K562 treated with DMSO at 1 percent for 24 hours (cell line): ENCODE data around the gene NCOA7. TPM values are rescaled to one million over a fixed set of nuclear protein-coding genes. Genes with fewer than 3 reads are reported as not detected.

Experiments
- total RNA-seq: library from RNA; unstranded; fragments of 300-600 nt; gene quantifications from 2 replicates; pipeline ENCODE4 v1.2.3, GENCODE V29; 2022; ENCODE audit warnings: low read depth; ENCODE audit not compliant: insufficient read depth

The NCOA7 gene
- 12.4 and 15.1 TPM in 2 replicates for total RNA-seq

DNA sequence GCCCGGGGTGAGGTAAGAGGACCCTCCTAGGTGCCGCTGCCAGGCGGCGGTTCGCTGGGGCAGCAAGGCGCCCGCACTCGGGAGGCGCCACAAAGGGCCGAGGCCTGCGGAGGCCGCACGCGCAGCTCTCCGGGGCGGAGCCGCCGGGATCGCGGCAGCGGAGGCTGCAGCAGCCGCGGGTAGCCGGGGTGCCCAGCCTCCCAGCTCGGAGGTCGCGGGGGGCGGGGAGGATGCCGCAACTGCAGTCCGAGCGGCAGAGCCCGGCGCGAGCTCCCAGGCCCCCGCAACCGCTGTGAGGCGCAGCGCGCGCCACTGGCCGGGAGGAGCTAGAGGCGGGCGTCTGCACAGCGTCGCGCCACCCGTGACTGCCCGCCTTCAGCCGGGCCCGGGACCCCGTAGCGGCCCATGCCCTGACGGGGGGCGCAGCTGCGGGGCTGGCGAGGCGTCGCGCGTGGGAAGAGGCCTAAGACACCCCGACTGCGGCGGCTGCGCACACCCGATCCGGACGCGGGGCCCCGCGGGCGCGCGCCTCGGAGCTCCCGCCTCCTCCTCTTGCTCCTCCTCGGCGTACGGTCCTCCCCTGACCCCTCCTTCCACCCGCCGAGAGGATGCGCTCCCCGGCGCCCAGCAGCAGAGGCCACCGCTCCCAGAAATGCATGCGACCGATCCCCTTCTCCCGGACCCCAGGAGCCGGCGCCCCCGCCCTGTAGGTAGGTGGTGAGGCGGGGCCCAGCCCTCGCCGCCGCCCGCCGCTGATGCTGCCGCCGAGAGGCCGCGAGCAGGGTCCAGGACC lies at the start of gene NCOA7:
TSS of gene NCOA7 (plus strand) at position 603 of the 793 bp plus-strand sequence. CDS start 24,395 bp downstream, outside the sequence.

GRCh38 chr6:125749173-125749864 lies 41.4 kb upstream of the NCOA7 start, which contains the start of gene HEY2:
Gene HEY2 (plus strand): TSS chr6:125749632. CDS start chr6:125749777, 145 bp downstream.

DNA sequence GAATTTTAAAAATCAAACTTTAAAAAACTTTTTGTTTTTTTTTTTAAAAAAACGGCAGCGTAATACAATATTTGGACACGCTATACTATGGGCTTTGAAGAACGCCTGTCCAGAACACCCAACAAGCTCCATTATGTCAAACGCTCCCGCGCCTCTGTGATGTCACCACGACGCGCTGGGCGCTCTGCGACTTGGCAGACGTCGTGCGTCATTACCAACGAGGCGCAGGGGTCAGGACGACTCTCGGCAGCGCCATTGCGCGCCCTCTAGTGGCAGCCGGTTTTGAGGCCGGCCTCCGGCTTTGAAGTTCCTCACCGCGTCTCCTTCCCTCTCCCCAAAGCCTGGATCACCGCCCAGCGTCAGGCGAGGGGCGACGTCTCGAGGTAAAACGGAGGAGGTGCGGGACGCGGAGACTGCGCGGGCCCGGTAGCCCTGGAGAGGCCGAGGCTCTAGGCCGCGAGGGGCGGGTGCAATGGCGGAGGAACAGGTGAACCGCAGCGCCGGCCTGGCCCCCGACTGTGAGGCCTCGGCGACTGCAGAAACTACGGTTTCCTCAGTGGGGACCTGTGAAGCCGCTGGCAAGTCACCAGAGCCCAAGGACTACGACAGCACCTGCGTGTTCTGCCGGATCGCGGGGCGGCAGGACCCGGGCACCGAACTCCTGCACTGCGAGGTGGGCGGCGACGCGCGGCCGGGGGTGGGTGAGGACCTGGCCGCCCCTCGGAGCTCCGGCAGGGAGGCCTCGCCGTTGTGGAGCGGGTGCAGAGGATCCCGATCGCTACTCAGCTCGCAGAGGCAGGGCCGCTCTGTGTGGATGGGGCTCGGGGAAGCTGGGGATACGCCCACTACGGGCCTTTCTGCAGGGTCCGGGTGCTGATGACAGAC lies 166.0 kb downstream of the NCOA7 start, which contains the start of gene HINT3:
TSS of gene HINT3 (plus strand) at position 265 of the 885 bp plus-strand sequence. CDS start at position 473, 208 bp downstream.

Other genes with a start within 250 kb of the NCOA7 start
- 0.30 TPM in 1 of 2 replicates, not detected in the other for gene HEY2, start 41.3 kb upstream of the NCOA7 start, total RNA-seq
- 17.2 and 20.3 TPM in 2 replicates for gene HINT3, start 165.8 kb downstream of the NCOA7 start, total RNA-seq
- 7.2 and 10.3 TPM in 2 replicates for gene TRMT11, start 195.6 kb downstream of the NCOA7 start, total RNA-seq